GM23248 (cell line): ENCODE data around the gene ZNF652. TPM values are rescaled to one million over a fixed set of nuclear protein-coding genes. Genes with fewer than 3 reads are reported as not detected.
"Not testable (repeated sequence)": the region's sequence is repeated elsewhere in the genome, so short reads cannot be mapped to it uniquely, and the experiment has no call there.

ENCODE experiments used
- DNase-seq: peaks from one replicate; pipeline ENCODE4 v3.0.0-alpha.2; 2015
- H2AFZ ChIP-seq: fragments of 200-600 bp; sonication (generic); 2 replicates; pipeline ENCODE4 v1.6.1; 2016; ENCODE audit warnings: antibody characterized with exemption
- H3F3A ChIP-seq: fragments of 200-600 bp; sonication (generic); 2 replicates; pipeline ENCODE4 v1.6.1; 2016; ENCODE audit warnings: mild to moderate bottlenecking, antibody characterized with exemption, mixed run types; ENCODE audit not compliant: insufficient read depth
- H3K27ac ChIP-seq: fragments of 200-600 bp; sonication (generic); 2 replicates; pipeline ENCODE4 v1.5.1; 2016; ENCODE audit warnings: mild to moderate bottlenecking
- H3K27me3 ChIP-seq: fragments of 200-600 bp; sonication (generic); replicated peaks from 2 replicates; pipeline ENCODE4 v1.6.1; 2016; ENCODE audit warnings: mild to moderate bottlenecking; ENCODE audit not compliant: insufficient read depth
- H3K36me3 ChIP-seq: fragments of 200-600 bp; sonication (generic); 2 replicates; pipeline ENCODE4 v1.6.1; 2016; ENCODE audit warnings: low read depth, mild to moderate bottlenecking
- H3K4me1 ChIP-seq: fragments of 200-600 bp; sonication (generic); 2 replicates; pipeline ENCODE4 v1.6.1; 2016; ENCODE audit warnings: mild to moderate bottlenecking; ENCODE audit not compliant: insufficient read depth
- H3K4me2 ChIP-seq: fragments of 200-600 bp; sonication (generic); one replicate; pipeline ENCODE4 v1.6.1; 2016; ENCODE audit warnings: mild to moderate bottlenecking; ENCODE audit not compliant: unreplicated experiment
- H3K4me3 ChIP-seq: fragments of 200-600 bp; sonication (generic); 2 replicates; pipeline ENCODE4 v1.5.1; 2016; ENCODE audit warnings: mild to moderate bottlenecking
- H3K79me2 ChIP-seq: fragments of 200-600 bp; sonication (generic); 2 replicates; pipeline ENCODE4 v1.6.1; 2016; ENCODE audit warnings: mild to moderate bottlenecking; ENCODE audit not compliant: insufficient read depth
- H3K9ac ChIP-seq: fragments of 200-600 bp; sonication (generic); 2 replicates; pipeline ENCODE4 v1.6.1; 2016; ENCODE audit warnings: mild to moderate bottlenecking
- H3K9me2 ChIP-seq: fragments of 200-600 bp; sonication (generic); 2 replicates; pipeline ENCODE4 v1.6.1; 2016; ENCODE audit warnings: mixed run types, mild to moderate bottlenecking, moderate library complexity; ENCODE audit not compliant: insufficient read depth
- H3K9me3 ChIP-seq: fragments of 200-600 bp; sonication (generic); one replicate; pipeline ENCODE4 v1.6.1; 2017; ENCODE audit warnings: low read depth
- H4K20me1 ChIP-seq: fragments of 200-600 bp; sonication (generic); 2 replicates; pipeline ENCODE4 v1.6.0; 2016; ENCODE audit not compliant: insufficient read depth
- EZH2 ChIP-seq: fragments of 200-600 bp; sonication (generic); IDR thresholded peaks from 2 replicates; pipeline ENCODE4 v1.6.1; 2018; ENCODE audit warnings: antibody characterized with exemption, mild to moderate bottlenecking; ENCODE audit not compliant: insufficient read depth, poor library complexity, severe bottlenecking
- EZH2phosphoT487 ChIP-seq: fragments of 200-600 bp; sonication (generic); IDR thresholded peaks from 2 replicates; pipeline ENCODE4 v1.6.1; 2018; ENCODE audit warnings: antibody characterized with exemption, moderate library complexity, mild to moderate bottlenecking, low read depth; ENCODE audit not compliant: insufficient read depth
- WGBS, 2 experiments: methylation state at CpG; one replicate each; pipeline ENCODE4 v1.1.6; 2015 to 2017; ENCODE audit warnings: low lambda C conversion rate in 2 of 2, low coverage in 1 of 2; ENCODE audit errors: missing lambda C conversion rate in 2 of 2; 5-methylcytosine and 5-hydroxymethylcytosine counted together
- in situ Hi-C: fragments of 300-500 bp; cut with MboI; formaldehyde crosslinking; loops from 2 replicates; pipeline ENCODE4 v1.15.0; 2020
- polyA plus RNA-seq: library from polyadenylated mRNA; unstranded; fragments of >200 nt; fragmentation: Nextera tagmentation; extraction: Ambion mirVana; gene quantifications from 2 replicates; pipeline ENCODE4 v1.2.1, GENCODE V29; 2016
- total RNA-seq: library from RNA; depleted of rRNA; stranded (reverse); fragments of >200 nt; shearing (Covaris generic); gene quantifications from 2 replicates; pipeline ENCODE4 v1.2.3, GENCODE V29; 2014

Gene ZNF652
- total and polyA plus RNA-seq, 2 experiments from 2014 or later: 12.4 to 17.2 TPM

DNA sequence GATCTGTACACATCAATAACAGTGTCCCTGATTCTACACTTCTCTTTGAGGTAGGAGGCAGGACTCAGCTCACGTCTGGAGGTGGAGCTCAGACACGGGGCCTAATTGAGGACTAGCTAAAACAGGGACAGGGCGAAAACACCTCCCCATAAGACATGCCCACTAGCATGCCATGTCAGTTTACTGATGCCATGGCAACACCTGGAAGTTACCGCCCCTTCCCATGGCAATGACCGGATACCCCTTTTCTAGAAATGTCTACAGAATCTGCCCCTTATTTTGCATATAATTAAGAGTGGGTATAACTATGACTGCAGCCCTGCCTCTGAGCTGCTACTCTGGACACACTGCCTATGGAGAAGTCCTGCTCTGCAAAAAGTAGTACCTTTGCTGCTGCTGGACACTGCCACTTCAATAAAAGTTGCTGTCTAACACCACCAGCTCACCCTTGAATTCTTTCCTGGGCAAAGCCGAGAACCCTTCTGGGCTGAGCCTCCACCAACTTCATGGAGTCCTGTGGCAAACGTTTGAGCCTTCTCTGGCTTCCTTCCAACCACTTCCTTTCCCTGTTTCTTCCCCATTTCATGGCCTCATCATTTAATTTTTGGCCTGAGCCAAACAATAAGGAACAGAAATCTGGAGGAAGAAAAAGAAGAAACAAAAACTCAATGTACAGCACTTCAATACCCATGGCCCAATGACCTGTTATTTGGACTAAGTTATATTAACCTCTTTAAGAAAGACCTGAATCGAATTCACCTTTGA lies 31.6 kb upstream of the ZNF652 start:
- DNase-seq: no peak
- H3K27me3 ChIP-seq: no peaks in the 10 kb centered on the region
- H3K79me2 ChIP-seq: no peaks in the 10 kb centered on the region
- H4K20me1 ChIP-seq: no peaks in the 10 kb centered on the region
- in situ Hi-C loops: no loop called here
- no peak for TF ChIP-seq EZH2
- TF ChIP-seq EZH2phosphoT487: no peak
- H3K4me1 ChIP-seq: 0 out of 2 replicates have a peak, but pooled peaks cover 3% of the 10 kb centered on the region
- no peak overlapping the region for H3K27ac ChIP-seq
- H3K4me3 ChIP-seq: no peak overlapping the region
- no peaks in the 10 kb centered on the region for H3K9me2 ChIP-seq
- WGBS, 2 experiments: 71 to 75% methylated on average over 8 of the region's 8 CpGs
- H3K9ac ChIP-seq: no peak overlapping the region
- H3K36me3 ChIP-seq: no peaks in the 10 kb centered on the region
- H3K9me3 ChIP-seq: no peaks in the 10 kb centered on the region
- H2AFZ ChIP-seq: no peak overlapping the region
- H3F3A ChIP-seq: no peaks in the 10 kb centered on the region
- H3K4me2 ChIP-seq: no peak overlapping the region

- Histone ChIP-seq H4K20me1 (no peaks in the 10 kb centered on the region), H3K4me1 (0 out of 2 replicates have a peak, but pooled peaks cover 3% of the 10 kb centered on the region), H3K79me2 (no peaks in the 10 kb centered on the region), H3K9me2 (no peaks in the 10 kb centered on the region), H3K9me3 (no peaks in the 10 kb centered on the region), H3K27ac (no peak overlapping the region), H3F3A (no peaks in the 10 kb centered on the region), H2AFZ (peak overlapping the region; percentile 48; the same call in 1 of the 2 replicates), H3K27me3 (no peaks in the 10 kb centered on the region), H3K4me2 (no peak overlapping the region), H3K9ac (no peak overlapping the region), H3K4me3 (no peak overlapping the region), H3K36me3 (no peaks in the 10 kb centered on the region)
- TF ChIP-seq EZH2 (no peak), EZH2phosphoT487 (no peak)
- WGBS, 2 experiments: 63 to 67% methylated on average over 9 of the region's 9 CpGs
- no peak for DNase-seq
- in situ Hi-C loops: no loop called here
Measured at GRCh38 chr17:49390548-49391324, 28.7 kb upstream of the ZNF652 start.

DNA sequence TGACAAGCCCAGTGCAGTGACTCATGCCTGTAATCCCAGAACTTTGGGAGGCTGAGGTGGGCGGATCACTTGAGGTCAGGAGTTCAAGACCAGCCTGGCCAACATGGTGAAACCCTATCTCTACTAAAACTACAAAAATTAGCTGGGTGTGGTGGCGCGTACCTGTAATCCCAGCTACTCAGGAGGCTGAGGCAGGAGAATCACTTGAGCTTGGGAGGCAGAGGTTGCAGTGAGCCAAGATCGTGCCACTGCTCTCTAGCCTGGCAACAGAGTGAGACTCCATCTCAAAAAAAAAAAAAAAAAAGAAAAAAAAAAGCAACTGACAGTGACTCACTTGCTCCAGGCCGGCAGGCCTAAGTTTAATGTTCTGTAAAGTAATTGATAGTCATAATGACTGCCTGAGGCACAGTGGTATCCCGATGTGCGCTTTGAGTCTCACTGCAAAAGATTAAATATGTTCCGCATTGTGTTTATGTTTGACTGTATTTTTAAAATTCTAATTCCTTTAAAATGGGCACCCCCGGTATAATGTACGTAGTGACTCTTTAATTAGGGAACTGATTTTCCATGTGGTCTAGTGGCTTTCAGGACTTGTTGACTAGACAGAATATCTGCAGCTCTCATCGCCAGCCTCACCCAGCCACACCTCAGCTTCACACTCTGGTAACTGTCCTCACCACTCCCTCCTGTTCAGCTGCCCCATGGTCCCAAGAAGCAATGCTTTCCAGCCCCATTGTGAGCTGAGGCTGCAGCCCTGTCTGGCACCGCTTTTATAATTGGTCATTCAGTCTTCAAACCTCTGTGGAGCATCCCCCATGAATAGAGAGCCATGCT lies 27.7 kb upstream of the ZNF652 start:
- H3F3A ChIP-seq, H4K20me1 ChIP-seq, in situ Hi-C loops, H3K27me3 ChIP-seq, H3K4me2 ChIP-seq, H3K4me3 ChIP-seq, H3K9ac ChIP-seq, H3K4me1 ChIP-seq, H3K9me2 ChIP-seq, H3K36me3 ChIP-seq, H3K9me3 ChIP-seq, H3K27ac ChIP-seq, H3K79me2 ChIP-seq: not testable (repeated sequence)
- WGBS, 2 experiments: 74 to 82% methylated on average over 11 to 12 of the region's 12 CpGs
- DNase-seq: peak; percentile 63
- peak overlapping the region; percentile 40; the same call in 1 of the 2 replicates for H2AFZ ChIP-seq

GRCh38 chr17:49388692-49389513 lies 26.9 kb upstream of the ZNF652 start:
- no peak overlapping the region for H3K27ac ChIP-seq
- TF ChIP-seq EZH2: no peak
- no peak for TF ChIP-seq EZH2phosphoT487
- peak; percentile 30 for DNase-seq
- no peaks in the 10 kb centered on the region for H3K27me3 ChIP-seq
- WGBS, 2 experiments: 94 to 95% methylated on average over 8 of the region's 8 CpGs
- H3K9ac ChIP-seq: no peak overlapping the region
- H3F3A ChIP-seq: no peaks in the 10 kb centered on the region
- no peaks in the 10 kb centered on the region for H3K79me2 ChIP-seq
- H2AFZ ChIP-seq: peak overlapping the region; percentile 40; the same call in 1 of the 2 replicates
- H3K4me3 ChIP-seq: no peak overlapping the region
- H4K20me1 ChIP-seq: no peaks in the 10 kb centered on the region
- no peak overlapping the region for H3K4me2 ChIP-seq
- no peaks in the 10 kb centered on the region for H3K9me3 ChIP-seq
- H3K4me1 ChIP-seq: 0 out of 2 replicates have a peak, but pooled peaks cover 3% of the 10 kb centered on the region
- no peaks in the 10 kb centered on the region for H3K36me3 ChIP-seq
- in situ Hi-C loops: no loop called here
- no peaks in the 10 kb centered on the region for H3K9me2 ChIP-seq
